Measurements from ENCODE around the gene NKAPL.
"Not testable (repeated sequence)": the region's sequence is repeated elsewhere in the genome, so short reads cannot be mapped to it uniquely, and the experiment has no call there.

The NKAPL gene

GRCh38 chr6:28291573-28291972 lies 32.5 kb downstream of the NKAPL start:
- no peak for TF ChIP-seq CTCF (IDR thresholded peaks at IDR 0.05; ENCODE audit: low read depth, low read length)
- DNase-seq (ENCODE audit: low read depth in 2 of 2): no peak
- no peak overlapping the region for H3K4me3 ChIP-seq (replicated peaks in 1 of 2; ENCODE audit: low read depth in 2 of 2, low read length in 2 of 2)

GRCh38 chr6:28295326-28295725 lies 36.2 kb downstream of the NKAPL start:
- no peak for TF ChIP-seq CTCF (IDR thresholded peaks at IDR 0.05; ENCODE audit: low read depth, low read length)
- no peak overlapping the region for H3K4me3 ChIP-seq (replicated peaks in 1 of 2; ENCODE audit: low read depth in 2 of 2, low read length in 2 of 2)
- no peak for DNase-seq (ENCODE audit: low read depth in 2 of 2)

- no peak for DNase-seq (ENCODE audit: low read depth in 2 of 2)
- no peak overlapping the region for H3K4me3 ChIP-seq (replicated peaks in 1 of 2; ENCODE audit: low read depth in 2 of 2, low read length in 2 of 2)
- TF ChIP-seq CTCF (IDR thresholded peaks at IDR 0.05; ENCODE audit: low read depth, low read length): no peak
These were observed 37.5 kb downstream of the NKAPL start for GRCh38 chr6:28296520-28297060.

GRCh38 chr6:28303570-28303969 lies 44.5 kb downstream of the NKAPL start:
- H3K4me3 ChIP-seq (replicated peaks in 1 of 2; ENCODE audit: low read depth in 2 of 2, low read length in 2 of 2): no peak overlapping the region
- DNase-seq (ENCODE audit: low read depth in 2 of 2): no peak
- TF ChIP-seq CTCF (IDR thresholded peaks at IDR 0.05; ENCODE audit: low read depth, low read length): no peak

GRCh38 chr6:28306363-28306762 lies 47.3 kb downstream of the NKAPL start:
- not testable (repeated sequence) for DNase-seq (ENCODE audit: low read depth in 2 of 2); H3K4me3 ChIP-seq (replicated peaks in 1 of 2; ENCODE audit: low read depth in 2 of 2, low read length in 2 of 2)
